LNCaP clone FGC (cell line): ENCODE measurements around the gene IDS.
"Not testable (repeated sequence)": the region's sequence is repeated elsewhere in the genome, so short reads cannot be mapped to it uniquely, and the experiment has no call there.

Experiments
- DNase-seq: peaks from one replicate; pipeline ENCODE4 v3.0.0-alpha.2; 2011; ENCODE audit warnings: low read depth
- H3K4me3 ChIP-seq: 2 replicates; pipeline ENCODE4 v1.5.1; 2011; ENCODE audit warnings: mild to moderate bottlenecking, low read depth, low read length, control low read depth
- CTCF ChIP-seq: IDR thresholded peaks from 2 replicates; pipeline ENCODE4 v1.5.1; 2012; ENCODE audit warnings: mild to moderate bottlenecking; ENCODE audit not compliant: control insufficient read depth, insufficient read depth; ENCODE audit errors: extremely low read depth

Gene IDS

DNA sequence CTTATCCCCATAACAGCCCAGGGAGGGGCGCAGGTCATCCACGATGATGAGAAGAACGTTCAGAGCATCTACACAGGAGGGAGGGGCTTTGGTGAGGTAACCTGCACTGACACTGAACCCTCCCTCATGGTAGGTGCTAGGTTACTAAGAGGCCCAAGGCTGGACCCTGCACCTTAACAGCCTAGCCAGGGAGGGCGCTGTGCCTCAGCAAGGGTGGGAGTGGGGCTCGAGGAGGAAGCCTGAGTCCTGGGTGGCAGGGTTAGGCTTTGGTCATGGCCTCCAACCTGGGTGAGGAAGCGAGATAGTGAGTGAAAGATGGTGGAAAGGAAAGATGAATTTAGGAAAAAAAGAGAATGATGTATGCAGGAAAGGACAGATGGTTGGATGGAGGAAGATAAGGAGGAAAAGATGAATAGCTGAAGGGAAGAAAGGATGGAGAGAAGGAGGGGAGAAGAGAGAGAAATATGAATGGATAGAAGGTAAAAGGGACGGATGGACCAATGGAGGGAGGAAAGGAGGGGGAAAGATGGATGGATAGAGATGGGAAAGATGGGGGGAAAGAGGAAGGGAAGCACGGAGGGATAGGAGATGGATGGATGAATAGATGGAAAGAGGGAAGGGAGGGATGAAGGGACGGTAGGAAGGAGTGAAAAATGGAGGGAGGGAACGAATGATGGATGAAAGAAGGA is 736 bp downstream of the IDS start:
- DNase-seq: no peak
- 0 out of 2 replicates have a peak, but pooled peaks have one; percentile 10 for TF ChIP-seq CTCF
- H3K4me3 ChIP-seq: peak overlapping the region; percentile 64

GRCh38 chrX:149503446-149503845 is 1.7 kb downstream of the IDS start:
- not testable (repeated sequence) for H3K4me3 ChIP-seq, DNase-seq

GRCh38 chrX:149502923-149503322 is 2.2 kb downstream of the IDS start:
- DNase-seq, H3K4me3 ChIP-seq: not testable (repeated sequence)

DNA sequence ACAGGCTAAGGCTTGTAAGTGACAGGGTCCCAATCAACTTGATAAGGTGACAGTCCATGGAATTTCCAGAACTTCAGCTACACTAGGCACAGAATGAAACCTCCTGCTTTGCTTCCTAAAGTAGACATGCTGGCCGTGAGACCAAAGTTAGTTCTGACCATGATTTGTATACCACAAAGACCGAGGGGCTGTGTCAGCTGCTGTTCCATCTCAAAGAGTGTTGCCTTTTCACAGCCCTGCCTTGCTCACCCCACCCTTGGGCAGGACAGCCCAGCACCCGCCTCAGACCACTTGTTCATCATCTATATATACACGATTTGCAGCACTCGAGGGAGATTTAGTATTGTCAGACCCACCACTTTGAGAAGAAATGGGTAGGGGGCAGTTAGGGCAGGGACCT is 5.3 kb downstream of the IDS start:
- no peak for TF ChIP-seq CTCF
- DNase-seq: no peak
- H3K4me3 ChIP-seq: no peak overlapping the region

DNA sequence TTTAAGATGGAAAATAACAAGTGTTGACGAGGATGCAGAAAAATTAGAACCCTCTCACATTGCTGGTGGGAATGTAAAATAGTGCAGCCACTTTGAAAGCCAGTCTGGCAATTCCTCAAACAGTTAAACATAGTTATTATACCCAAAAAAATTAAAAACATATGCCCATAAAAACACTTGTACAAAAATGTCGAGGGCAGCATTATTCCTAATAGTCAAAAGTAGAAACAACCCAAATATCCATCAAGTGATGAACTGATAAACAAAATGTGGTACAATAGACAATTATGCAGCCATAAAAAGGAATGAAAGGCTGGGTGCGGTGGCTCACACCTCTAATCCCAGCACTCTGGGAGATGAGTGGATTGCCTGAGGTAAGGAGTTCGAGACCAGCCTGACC is 6.3 kb downstream of the IDS start:
- no peak for TF ChIP-seq CTCF
- no peak for DNase-seq
- H3K4me3 ChIP-seq: no peak overlapping the region

DNA sequence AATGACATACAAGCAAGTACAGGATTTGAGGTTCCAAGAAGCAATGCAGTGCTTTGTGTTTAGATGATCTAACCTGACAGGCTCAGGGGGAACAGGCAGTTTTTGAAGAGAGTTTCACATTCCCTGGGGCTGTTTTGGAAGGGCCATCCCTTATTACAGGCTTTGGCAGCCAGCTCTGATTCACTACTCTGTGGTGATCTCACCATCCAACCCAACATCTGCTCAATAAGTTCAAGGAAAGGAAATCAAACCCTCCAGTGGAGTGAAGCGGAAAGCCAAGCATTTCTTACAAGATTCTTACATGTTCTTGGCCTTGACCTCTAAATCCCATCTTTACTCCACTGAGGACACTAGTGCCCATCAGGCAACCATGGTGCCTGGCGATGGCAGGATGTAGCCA is 7.5 kb downstream of the IDS start:
- TF ChIP-seq CTCF: no peak
- no peak overlapping the region for H3K4me3 ChIP-seq
- DNase-seq: no peak

DNA sequence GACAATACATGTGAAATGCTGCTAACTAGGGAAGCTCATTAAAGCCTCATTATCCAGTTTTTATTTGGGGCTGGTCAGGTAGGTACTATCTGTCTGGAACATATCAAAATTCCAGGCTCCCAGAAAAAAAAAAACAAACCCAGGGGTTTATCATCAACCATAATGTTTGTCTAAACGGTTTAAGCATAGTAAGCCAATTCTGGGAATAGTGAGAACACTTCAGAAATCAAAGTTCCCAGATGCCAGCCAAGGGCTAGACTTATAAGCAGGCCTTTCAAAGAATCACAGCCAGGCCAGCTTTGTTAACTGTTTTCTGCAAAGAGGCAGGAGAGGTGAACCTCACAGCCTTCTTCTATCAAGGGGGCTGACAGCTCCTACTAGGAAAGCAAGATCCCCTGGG is 8.1 kb downstream of the IDS start:
- no peak overlapping the region for H3K4me3 ChIP-seq
- DNase-seq: no peak
- TF ChIP-seq CTCF: no peak

- DNase-seq: no peak
- no peak for TF ChIP-seq CTCF
- H3K4me3 ChIP-seq: no peak overlapping the region
Observed at GRCh38 chrX:149495573-149496071, 9.5 kb downstream of the IDS start.
